Measurements from ENCODE around the gene SOX8. TPM values are rescaled to one million over a fixed set of nuclear protein-coding genes. Genes with fewer than 3 reads are reported as not detected.

The SOX8 gene
- total RNA-seq, 1 donor from 2014 or later = 0.96 TPM

DNA sequence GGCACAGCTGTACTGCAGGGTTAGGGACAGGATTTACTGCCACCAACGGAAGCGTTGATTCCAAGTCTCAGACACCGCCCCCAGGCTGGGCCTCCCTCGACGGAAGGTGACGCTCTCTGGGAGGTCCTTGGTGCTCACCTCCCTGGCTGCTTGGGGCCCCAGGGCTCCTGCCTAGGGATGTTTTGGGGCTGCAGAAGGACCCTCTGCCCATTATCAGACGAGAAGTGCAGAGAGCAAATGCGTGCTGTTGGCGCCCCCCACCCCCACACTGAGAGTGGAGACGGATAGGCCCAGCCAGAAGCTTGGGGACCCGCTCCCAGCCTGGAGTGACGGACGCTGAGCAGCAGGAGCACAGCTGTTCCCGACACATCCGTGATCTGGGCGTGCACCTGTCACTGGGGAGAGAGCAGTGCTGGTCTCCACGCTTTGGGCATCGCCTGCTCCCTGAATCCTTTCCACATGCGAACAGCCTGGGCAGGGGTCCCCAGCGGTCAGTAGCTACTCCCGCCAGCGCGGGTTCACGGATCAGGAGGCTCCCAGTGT lies 5.1 kb upstream of the SOX8 start:
- Histone ChIP-seq H3K9me3 (replicated peaks) (peaks cover 3% of the 10 kb centered on the region), H3K4me3 (no peak overlapping the region), H3K36me3 (no peaks in the 10 kb centered on the region), H3K27me3 (ENCODE audit: low read depth) (peaks cover 32% of the 10 kb centered on the region), H3K4me1 (peaks cover 26% of the 10 kb centered on the region), H3K27ac (replicated peaks) (no peak overlapping the region)
- intact Hi-C loops (cut with micrococcal nuclease) = no loop called here
- DNase-seq = no peak
- TF ChIP-seq, protein P1, sequence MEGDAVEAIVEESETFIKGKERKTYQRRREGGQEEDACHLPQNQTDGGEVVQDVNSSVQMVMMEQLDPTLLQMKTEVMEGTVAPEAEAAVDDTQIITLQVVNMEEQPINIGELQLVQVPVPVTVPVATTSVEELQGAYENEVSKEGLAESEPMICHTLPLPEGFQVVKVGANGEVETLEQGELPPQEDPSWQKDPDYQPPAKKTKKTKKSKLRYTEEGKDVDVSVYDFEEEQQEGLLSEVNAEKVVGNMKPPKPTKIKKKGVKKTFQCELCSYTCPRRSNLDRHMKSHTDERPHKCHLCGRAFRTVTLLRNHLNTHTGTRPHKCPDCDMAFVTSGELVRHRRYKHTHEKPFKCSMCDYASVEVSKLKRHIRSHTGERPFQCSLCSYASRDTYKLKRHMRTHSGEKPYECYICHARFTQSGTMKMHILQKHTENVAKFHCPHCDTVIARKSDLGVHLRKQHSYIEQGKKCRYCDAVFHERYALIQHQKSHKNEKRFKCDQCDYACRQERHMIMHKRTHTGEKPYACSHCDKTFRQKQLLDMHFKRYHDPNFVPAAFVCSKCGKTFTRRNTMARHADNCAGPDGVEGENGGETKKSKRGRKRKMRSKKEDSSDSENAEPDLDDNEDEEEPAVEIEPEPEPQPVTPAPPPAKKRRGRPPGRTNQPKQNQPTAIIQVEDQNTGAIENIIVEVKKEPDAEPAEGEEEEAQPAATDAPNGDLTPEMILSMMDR (IDR thresholded peaks at IDR 0.05; ENCODE audit: borderline replicate concordance) = no peak

DNA sequence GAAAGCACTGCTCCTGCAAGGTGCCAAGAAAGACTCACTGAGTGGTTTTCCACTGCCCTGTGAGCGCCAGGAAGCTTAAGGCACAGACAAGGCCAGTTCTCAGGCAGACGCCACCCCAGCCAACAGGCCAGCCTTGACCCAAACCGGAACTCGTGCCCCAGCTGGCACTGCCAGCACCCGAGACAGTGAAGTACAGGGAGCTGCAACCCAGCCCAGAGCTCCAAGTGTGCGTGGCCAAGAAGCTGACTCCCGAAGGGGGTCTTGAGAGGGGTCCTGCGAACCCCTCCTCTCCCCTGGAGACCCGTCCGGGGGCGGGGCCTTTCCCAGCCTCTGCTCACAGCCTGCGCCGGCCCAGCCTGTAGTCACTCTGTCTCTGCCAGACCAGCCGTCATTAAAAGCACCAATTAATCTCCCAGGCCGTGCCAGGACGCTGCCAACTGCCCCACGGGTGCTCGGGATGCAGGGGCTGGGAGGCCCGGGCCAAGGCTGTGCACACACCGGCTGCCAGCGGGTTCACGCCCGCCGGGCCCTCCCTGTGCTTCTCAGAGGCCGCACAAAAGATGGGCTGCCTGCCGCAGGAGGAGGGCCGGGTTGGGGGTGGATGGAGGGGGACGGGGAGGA lies 4.4 kb upstream of the SOX8 start:
- Histone ChIP-seq H3K9me3 (replicated peaks) (no peaks in the 10 kb centered on the region), H3K4me1 (peaks cover 30% of the 10 kb centered on the region), H3K4me3 (no peak overlapping the region), H3K27ac (replicated peaks) (peak overlapping the region; percentile 30), H3K36me3 (no peaks in the 10 kb centered on the region), H3K27me3 (ENCODE audit: low read depth) (peaks cover 40% of the 10 kb centered on the region)
- TF ChIP-seq, protein P1 (IDR thresholded peaks at IDR 0.05; ENCODE audit: borderline replicate concordance) = no peak
- no peak for DNase-seq
- intact Hi-C loops (cut with micrococcal nuclease) = no loop called here

DNA sequence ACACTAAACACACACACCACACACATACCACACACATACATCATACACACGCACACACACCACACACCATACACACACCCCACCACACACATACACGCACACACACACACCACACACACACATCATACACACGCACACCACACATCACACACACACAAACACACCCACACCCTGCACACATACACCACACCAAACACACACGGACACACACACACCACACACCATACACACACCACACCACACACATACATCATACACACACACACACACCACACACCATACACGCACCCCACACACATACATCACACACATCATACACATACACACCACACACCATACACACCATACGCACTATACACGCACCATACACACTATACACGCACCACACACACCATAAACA lies 3.7 kb upstream of the SOX8 start:
- no peaks in the 10 kb centered on the region for H3K36me3 ChIP-seq
- no peak for DNase-seq
- TF ChIP-seq, protein P1 (IDR thresholded peaks at IDR 0.05; ENCODE audit: borderline replicate concordance) = no peak
- H3K27ac ChIP-seq (replicated peaks) = no peak overlapping the region
- H3K9me3 ChIP-seq (replicated peaks) = no peaks in the 10 kb centered on the region
- peaks cover 47% of the 10 kb centered on the region for H3K27me3 ChIP-seq (ENCODE audit: low read depth)
- H3K4me1 ChIP-seq = peaks cover 37% of the 10 kb centered on the region
- H3K4me3 ChIP-seq = no peak overlapping the region
- intact Hi-C loops (cut with micrococcal nuclease) = no loop called here

DNA sequence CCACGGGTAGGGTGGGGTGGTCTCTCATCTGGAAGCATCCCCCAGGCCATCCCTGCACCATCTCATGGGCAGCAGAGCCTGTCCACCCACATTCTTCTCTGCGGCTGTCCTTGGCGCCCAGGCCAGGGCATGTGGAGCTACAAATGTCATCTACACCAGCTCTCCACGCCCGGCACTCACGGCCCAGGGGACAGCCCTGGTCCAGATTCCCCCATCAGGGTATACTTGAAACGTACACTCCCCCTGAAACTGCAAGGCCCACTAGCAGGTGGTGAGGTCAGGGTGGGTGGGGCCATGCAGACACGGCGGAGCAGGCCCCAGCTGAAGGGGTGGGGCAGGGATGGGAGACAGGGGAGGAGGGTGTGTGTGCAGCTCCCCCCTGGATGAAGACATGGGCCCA lies 3.2 kb upstream of the SOX8 start:
- Histone ChIP-seq H3K27me3 (ENCODE audit: low read depth) (peaks cover 52% of the 10 kb centered on the region), H3K4me3 (no peak overlapping the region), H3K9me3 (replicated peaks) (no peaks in the 10 kb centered on the region), H3K27ac (replicated peaks) (no peak overlapping the region), H3K36me3 (no peaks in the 10 kb centered on the region), H3K4me1 (peaks cover 37% of the 10 kb centered on the region)
- TF ChIP-seq, protein P1 (IDR thresholded peaks at IDR 0.05; ENCODE audit: borderline replicate concordance) = no peak
- no peak for DNase-seq
- intact Hi-C loops (cut with micrococcal nuclease) = no loop called here

DNA sequence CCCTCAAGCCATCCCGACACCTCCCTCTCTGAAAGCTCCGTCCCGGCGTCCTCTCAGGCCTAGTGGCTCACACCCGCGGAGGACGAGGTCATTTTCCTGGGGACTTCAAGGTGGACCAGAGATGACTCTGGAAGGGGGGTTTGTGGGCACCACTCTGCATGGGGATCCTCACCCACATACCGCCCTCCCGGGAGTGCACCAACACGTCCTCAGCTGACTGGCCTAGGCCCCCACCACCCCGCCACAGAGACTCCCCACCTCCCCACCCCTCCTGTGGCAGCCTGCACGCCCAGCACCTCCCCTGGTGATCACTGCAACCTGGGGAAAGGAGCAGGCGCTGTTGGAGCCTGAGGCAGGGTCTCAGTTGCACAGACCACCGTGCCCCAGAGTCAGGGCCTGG lies 2.4 kb upstream of the SOX8 start:
- Histone ChIP-seq H3K4me3 (no peak overlapping the region), H3K27me3 (ENCODE audit: low read depth) (peaks cover 59% of the 10 kb centered on the region), H3K9me3 (replicated peaks) (no peaks in the 10 kb centered on the region), H3K27ac (replicated peaks) (no peak overlapping the region), H3K4me1 (peaks cover 34% of the 10 kb centered on the region), H3K36me3 (no peaks in the 10 kb centered on the region)
- DNase-seq = no peak
- TF ChIP-seq, protein P1 (IDR thresholded peaks at IDR 0.05; ENCODE audit: borderline replicate concordance) = no peak
- intact Hi-C loops (cut with micrococcal nuclease) = no loop called here

Measured in left ventricle myocardium inferior (tissue), 1 donor.